Activated T-cell treated with anti-CD3 and anti-CD28 coated beads, Interleukin-2, amount 50 U/mL, for 24 hours (primary cell): ENCODE results near the gene AFF3.

Experiments used
- DNase-seq: peaks from one replicate; pipeline ENCODE4 v3.0.0-alpha.2; 2020
- H3K27ac Mint-ChIP-seq: 2 replicates; pipeline ENCODE4 v1.8.0; 2020; ENCODE audit warnings: mild to moderate bottlenecking, mixed read lengths
- H3K27me3 Mint-ChIP-seq: 2 replicates; pipeline ENCODE4 v1.8.0; 2020; ENCODE audit warnings: mixed read lengths
- H3K36me3 Mint-ChIP-seq: 2 replicates; pipeline ENCODE4 v1.8.0; 2020; ENCODE audit warnings: low read depth, mixed read lengths
- H3K4me1 Mint-ChIP-seq: 2 replicates; pipeline ENCODE4 v1.8.0; 2020; ENCODE audit warnings: low read depth, mixed read lengths
- H3K4me3 Mint-ChIP-seq: 2 replicates; pipeline ENCODE4 v1.8.0; 2020; ENCODE audit warnings: mild to moderate bottlenecking, moderate library complexity, mixed read lengths
- H3K9me3 Mint-ChIP-seq: 2 replicates; pipeline ENCODE4 v1.8.0; 2020; ENCODE audit warnings: mixed read lengths

Gene AFF3

GRCh38 chr2:99988599-99988998, 153.8 kb downstream of the AFF3 start:
- H3K4me1 Mint-ChIP-seq = no peaks in the 10 kb centered on the region
- H3K27me3 Mint-ChIP-seq = no peaks in the 10 kb centered on the region
- H3K36me3 Mint-ChIP-seq = no peaks in the 10 kb centered on the region
- H3K9me3 Mint-ChIP-seq = no peaks in the 10 kb centered on the region
- no peak overlapping the region for H3K4me3 Mint-ChIP-seq
- DNase-seq = no peak
- no peak overlapping the region for H3K27ac Mint-ChIP-seq

GRCh38 chr2:99987160-99987559, 155.2 kb downstream of the AFF3 start:
- H3K4me1 Mint-ChIP-seq = no peaks in the 10 kb centered on the region
- H3K27ac Mint-ChIP-seq = no peak overlapping the region
- H3K27me3 Mint-ChIP-seq = no peaks in the 10 kb centered on the region
- no peaks in the 10 kb centered on the region for H3K36me3 Mint-ChIP-seq
- no peak overlapping the region for H3K4me3 Mint-ChIP-seq
- no peaks in the 10 kb centered on the region for H3K9me3 Mint-ChIP-seq
- no peak for DNase-seq

GRCh38 chr2:99984799-99985515, 157.4 kb downstream of the AFF3 start:
- H3K27me3 Mint-ChIP-seq = no peaks in the 10 kb centered on the region
- no peaks in the 10 kb centered on the region for H3K4me1 Mint-ChIP-seq
- no peak overlapping the region for H3K27ac Mint-ChIP-seq
- no peak overlapping the region for H3K4me3 Mint-ChIP-seq
- H3K36me3 Mint-ChIP-seq = no peaks in the 10 kb centered on the region
- no peaks in the 10 kb centered on the region for H3K9me3 Mint-ChIP-seq
- no peak for DNase-seq

GRCh38 chr2:99982744-99983143, 159.6 kb downstream of the AFF3 start:
- DNase-seq = no peak
- Mint-ChIP-seq H3K27ac (no peak overlapping the region), H3K27me3 (no peaks in the 10 kb centered on the region), H3K4me3 (no peak overlapping the region), H3K9me3 (no peaks in the 10 kb centered on the region), H3K36me3 (no peaks in the 10 kb centered on the region), H3K4me1 (no peaks in the 10 kb centered on the region)

GRCh38 chr2:99981840-99982239, 160.6 kb downstream of the AFF3 start:
- no peak overlapping the region for H3K4me3 Mint-ChIP-seq
- H3K9me3 Mint-ChIP-seq = no peaks in the 10 kb centered on the region
- no peaks in the 10 kb centered on the region for H3K36me3 Mint-ChIP-seq
- DNase-seq = no peak
- H3K27me3 Mint-ChIP-seq = no peaks in the 10 kb centered on the region
- no peaks in the 10 kb centered on the region for H3K4me1 Mint-ChIP-seq
- H3K27ac Mint-ChIP-seq = no peak overlapping the region

- Mint-ChIP-seq H3K4me1 (peaks cover 2% of the 10 kb centered on the region), H3K9me3 (no peaks in the 10 kb centered on the region), H3K27me3 (no peaks in the 10 kb centered on the region), H3K36me3 (no peaks in the 10 kb centered on the region), H3K4me3 (no peak overlapping the region), H3K27ac (no peak overlapping the region)
- DNase-seq = no peak
Observed at GRCh38 chr2:99980176-99980575, 162.2 kb downstream of the AFF3 start.

- Mint-ChIP-seq H3K36me3 (no peaks in the 10 kb centered on the region), H3K27ac (no peak overlapping the region), H3K27me3 (no peaks in the 10 kb centered on the region), H3K4me3 (no peak overlapping the region), H3K9me3 (no peaks in the 10 kb centered on the region), H3K4me1 (peaks cover 2% of the 10 kb centered on the region)
- no peak for DNase-seq
Observed at GRCh38 chr2:99977966-99978365, 164.4 kb downstream of the AFF3 start.

- no peaks in the 10 kb centered on the region for H3K9me3 Mint-ChIP-seq
- no peak overlapping the region for H3K4me3 Mint-ChIP-seq
- peaks cover 4% of the 10 kb centered on the region for H3K4me1 Mint-ChIP-seq
- no peak for DNase-seq
- H3K36me3 Mint-ChIP-seq = no peaks in the 10 kb centered on the region
- no peak overlapping the region for H3K27ac Mint-ChIP-seq
- no peaks in the 10 kb centered on the region for H3K27me3 Mint-ChIP-seq
Observed at GRCh38 chr2:99975386-99975785, 167.0 kb downstream of the AFF3 start.

GRCh38 chr2:99974682-99975375, 167.6 kb downstream of the AFF3 start:
- Mint-ChIP-seq H3K9me3 (no peaks in the 10 kb centered on the region), H3K36me3 (no peaks in the 10 kb centered on the region), H3K4me1 (peaks cover 5% of the 10 kb centered on the region), H3K27me3 (no peaks in the 10 kb centered on the region), H3K4me3 (no peak overlapping the region), H3K27ac (no peak overlapping the region)
- DNase-seq = no peak

GRCh38 chr2:99974275-99974674, 168.1 kb downstream of the AFF3 start:
- Mint-ChIP-seq H3K4me3 (no peak overlapping the region), H3K27ac (no peak overlapping the region)

GRCh38 chr2:99971326-99971900, 171.0 kb downstream of the AFF3 start:
- Mint-ChIP-seq H3K27me3 (no peaks in the 10 kb centered on the region), H3K9me3 (no peaks in the 10 kb centered on the region), H3K36me3 (no peaks in the 10 kb centered on the region), H3K4me3 (no peak overlapping the region), H3K4me1 (peaks cover 5% of the 10 kb centered on the region), H3K27ac (no peak overlapping the region)
- DNase-seq = no peak

More at GRCh38 chr2:99974275-99974674, 168.1 kb downstream of the AFF3 start:
- H3K9me3 Mint-ChIP-seq = no peaks in the 10 kb centered on the region
- DNase-seq = no peak
- H3K27me3 Mint-ChIP-seq = no peaks in the 10 kb centered on the region
- no peaks in the 10 kb centered on the region for H3K36me3 Mint-ChIP-seq
- H3K4me1 Mint-ChIP-seq = peaks cover 5% of the 10 kb centered on the region

- Mint-ChIP-seq H3K4me3 (no peak overlapping the region), H3K27ac (no peak overlapping the region), H3K9me3 (no peaks in the 10 kb centered on the region), H3K36me3 (no peaks in the 10 kb centered on the region), H3K4me1 (peaks cover 4% of the 10 kb centered on the region), H3K27me3 (no peaks in the 10 kb centered on the region)
- no peak for DNase-seq
Observed at GRCh38 chr2:99970292-99970868, 172.0 kb downstream of the AFF3 start.

- H3K4me3 Mint-ChIP-seq = no peak overlapping the region
- no peaks in the 10 kb centered on the region for H3K9me3 Mint-ChIP-seq
- no peaks in the 10 kb centered on the region for H3K27me3 Mint-ChIP-seq
- H3K36me3 Mint-ChIP-seq = no peaks in the 10 kb centered on the region
- no peaks in the 10 kb centered on the region for H3K4me1 Mint-ChIP-seq
- DNase-seq = no peak
- no peak overlapping the region for H3K27ac Mint-ChIP-seq
Observed at GRCh38 chr2:99961196-99961913, 181.0 kb downstream of the AFF3 start.

GRCh38 chr2:99960790-99961189, 181.6 kb downstream of the AFF3 start:
- no peak for DNase-seq
- Mint-ChIP-seq H3K27ac (no peak overlapping the region), H3K4me1 (no peaks in the 10 kb centered on the region), H3K9me3 (no peaks in the 10 kb centered on the region), H3K36me3 (no peaks in the 10 kb centered on the region), H3K4me3 (no peak overlapping the region), H3K27me3 (no peaks in the 10 kb centered on the region)
